HUDEP-2 (cell line): ENCODE measurements around the gene ANKRD62.

Source experiments
- DNase-seq, 76 experiments: peaks; one replicate each; lab custom pipeline; 2025; ENCODE audit not compliant: unreplicated experiment in 76 of 76; lab: John Stamatoyannopoulos, UW

ANKRD62 gene

GRCh38 chr18:12165038-12165768 lies 71.6 kb downstream of the ANKRD62 start:
- no peak for DNase-seq
